Neural progenitor cell (in vitro differentiated cells): ENCODE measurements around the gene PDIA2. TPM values are rescaled to one million over a fixed set of nuclear protein-coding genes. Genes with fewer than 3 reads are reported as not detected.

Experiments
- DNase-seq: peaks from one replicate; pipeline ENCODE4 v3.0.0-alpha.2; 2016; ENCODE audit warnings: low spot score
- H2AFZ ChIP-seq: fragments of 200-600 bp; sonication (generic); replicated peaks from 2 replicates; pipeline ENCODE4 v1.6.1; 2016; ENCODE audit warnings: antibody characterized with exemption
- H3F3A ChIP-seq: fragments of 200-600 bp; sonication (generic); 2 replicates; pipeline ENCODE4 v1.6.1; 2016; ENCODE audit warnings: antibody characterized with exemption, low read depth
- H3K27ac ChIP-seq: fragments of 200-600 bp; sonication (generic); 2 replicates; pipeline ENCODE4 v1.5.1; 2016; ENCODE audit warnings: mild to moderate bottlenecking
- H3K27me3 ChIP-seq: fragments of 200-600 bp; sonication (generic); 2 replicates; pipeline ENCODE4 v1.6.1; 2016; ENCODE audit warnings: mild to moderate bottlenecking, moderate library complexity
- H3K36me3 ChIP-seq: fragments of 200-600 bp; sonication (generic); 2 replicates; pipeline ENCODE4 v1.5.1; 2016
- H3K4me1 ChIP-seq: fragments of 200-600 bp; sonication (generic); 2 replicates; pipeline ENCODE4 v1.6.1; 2016; ENCODE audit warnings: mixed run types
- H3K4me2 ChIP-seq: fragments of 200-600 bp; sonication (generic); 2 replicates; pipeline ENCODE4 v1.6.1; 2016
- H3K4me3 ChIP-seq: fragments of 200-600 bp; sonication (generic); 2 replicates; pipeline ENCODE4 v1.5.1; 2016
- H3K79me2 ChIP-seq: fragments of 200-600 bp; sonication (generic); 2 replicates; pipeline ENCODE4 v1.6.1; 2016; ENCODE audit warnings: low read depth
- H3K9ac ChIP-seq: fragments of 200-600 bp; sonication (generic); 2 replicates; pipeline ENCODE4 v1.6.1; 2016
- H3K9me3 ChIP-seq: fragments of 200-600 bp; sonication (generic); 2 replicates; pipeline ENCODE4 v1.5.1; 2016; ENCODE audit warnings: low read depth
- H4K20me1 ChIP-seq: fragments of 200-600 bp; sonication (generic); 2 replicates; pipeline ENCODE4 v1.6.1; 2016; ENCODE audit warnings: low read depth
- H3K27ac Mint-ChIP-seq: 3 replicates; pipeline ENCODE4 v1.8.0; 2021; ENCODE audit warnings: mixed read lengths
- H3K27me3 Mint-ChIP-seq: 2 replicates; pipeline ENCODE4 v1.8.0; 2022; ENCODE audit warnings: low read depth, mild to moderate bottlenecking, inconsistent platforms, moderate library complexity, mixed read lengths; ENCODE audit not compliant: insufficient read depth
- H3K36me3 Mint-ChIP-seq: 3 replicates; pipeline ENCODE4 v1.8.0; 2021; ENCODE audit warnings: mixed read lengths
- H3K4me1 Mint-ChIP-seq: 3 replicates; pipeline ENCODE4 v1.8.0; 2021; ENCODE audit warnings: mixed read lengths
- H3K4me3 Mint-ChIP-seq: 3 replicates; pipeline ENCODE4 v1.8.0; 2021; ENCODE audit warnings: mild to moderate bottlenecking, moderate library complexity, mixed read lengths
- H3K9me3 Mint-ChIP-seq: 3 replicates; pipeline ENCODE4 v1.8.0; 2020; ENCODE audit warnings: mixed read lengths
- CTCF ChIP-seq: fragments of 200-600 bp; sonication (generic); IDR thresholded peaks from 2 replicates; pipeline ENCODE4 v1.5.1; 2017; ENCODE audit warnings: antibody characterized with exemption, mild to moderate bottlenecking
- EZH2 ChIP-seq: fragments of 200-600 bp; sonication (generic); IDR thresholded peaks from 2 replicates; pipeline ENCODE4 v1.6.1; 2017; ENCODE audit warnings: antibody characterized with exemption, mild to moderate bottlenecking, moderate library complexity
- EZH2phosphoT487 ChIP-seq: fragments of 200-600 bp; sonication (generic); IDR thresholded peaks from 2 replicates; pipeline ENCODE4 v1.6.1; 2017; ENCODE audit warnings: antibody characterized with exemption
- total RNA-seq: library from RNA; depleted of rRNA; stranded (reverse); fragments of >200 nt; gene quantifications from 2 replicates; pipeline ENCODE4 v1.2.3, GENCODE V29; 2015; ENCODE audit warnings: low replicate concordance

Gene PDIA2
- total RNA-seq, 1 donor from 2014 or later = not detected

GRCh38 chr16:275786-276232 is 7.2 kb upstream of the PDIA2 start, which contains the start of gene RGS11:
Gene RGS11, minus strand, starts transcription at chr16:275944. Its CDS starts 33 bp downstream, at chr16:275911.
- DNase-seq = no peak
- Histone ChIP-seq H3K4me3 (peak within 1 kb of the TSS; percentile 53), H3K36me3 (no peaks in the 10 kb centered on the region), H3K9ac (no peak within 1 kb of the TSS), H3K9me3 (no peaks in the 10 kb centered on the region), H3F3A (peaks cover 18% of the 10 kb centered on the region), H3K4me2 (peak within 1 kb of the TSS; percentile 92), H3K27me3 (peaks cover 76% of the 10 kb centered on the region), H3K79me2 (no peaks in the 10 kb centered on the region), H3K4me1 (peaks cover 12% of the 10 kb centered on the region), H3K27ac (no peak within 1 kb of the TSS), H2AFZ (peak within 1 kb of the TSS; percentile 76), H4K20me1 (peaks cover 5% of the 10 kb centered on the region)
- no peaks in the 10 kb centered on the region for H3K36me3 Mint-ChIP-seq
- no peaks in the 10 kb centered on the region for H3K9me3 Mint-ChIP-seq
- peaks cover 3% of the 10 kb centered on the region for H3K4me1 Mint-ChIP-seq
- H3K4me3 Mint-ChIP-seq = peak within 1 kb of the TSS; percentile 80
- peaks cover 26% of the 10 kb centered on the region for H3K27me3 Mint-ChIP-seq
- no peak within 1 kb of the TSS for H3K27ac Mint-ChIP-seq
- TF ChIP-seq EZH2phosphoT487 (no peak), CTCF (no peak), EZH2 (peak; percentile 46)

- H3K79me2 ChIP-seq = no peaks in the 10 kb centered on the region
- Mint-ChIP-seq H3K4me3 (peak overlapping the region; percentile 80), H3K36me3 (no peaks in the 10 kb centered on the region), H3K27ac (no peak overlapping the region), H3K9me3 (no peaks in the 10 kb centered on the region), H3K27me3 (peaks cover 28% of the 10 kb centered on the region), H3K4me1 (peaks cover 3% of the 10 kb centered on the region)
- H3K27me3 ChIP-seq = peaks cover 83% of the 10 kb centered on the region
- H4K20me1 ChIP-seq = peaks cover 5% of the 10 kb centered on the region
- no peaks in the 10 kb centered on the region for H3K36me3 ChIP-seq
- no peak overlapping the region for H3K9ac ChIP-seq
- no peak for DNase-seq
- H3K4me1 ChIP-seq = peaks cover 18% of the 10 kb centered on the region
- TF ChIP-seq EZH2phosphoT487 = no peak
- no peak for TF ChIP-seq CTCF
- no peak overlapping the region for H3K27ac ChIP-seq
- no peak overlapping the region for H3K4me2 ChIP-seq
- H3K4me3 ChIP-seq = no peak overlapping the region
- H3F3A ChIP-seq = peaks cover 18% of the 10 kb centered on the region
- H3K9me3 ChIP-seq = no peaks in the 10 kb centered on the region
- H2AFZ ChIP-seq = no peak overlapping the region
Measured at GRCh38 chr16:276426-277077, 6.4 kb upstream of the PDIA2 start.

GRCh38 chr16:278863-279366 is 4.0 kb upstream of the PDIA2 start:
- no peak for TF ChIP-seq EZH2phosphoT487
- TF ChIP-seq CTCF = no peak
- TF ChIP-seq EZH2 = no peak
- Histone ChIP-seq H3K9me3 (no peaks in the 10 kb centered on the region), H3K27ac (no peak overlapping the region), H3K4me3 (no peak overlapping the region), H3K36me3 (no peaks in the 10 kb centered on the region), H3K27me3 (peaks cover 84% of the 10 kb centered on the region), H3K9ac (no peak overlapping the region), H3F3A (peaks cover 18% of the 10 kb centered on the region), H3K4me2 (no peak overlapping the region), H3K4me1 (peaks cover 18% of the 10 kb centered on the region), H3K79me2 (no peaks in the 10 kb centered on the region), H4K20me1 (peaks cover 11% of the 10 kb centered on the region), H2AFZ (no peak overlapping the region)
- peak; percentile 49 for DNase-seq
- H3K27me3 Mint-ChIP-seq = peaks cover 23% of the 10 kb centered on the region
- no peak overlapping the region for H3K4me3 Mint-ChIP-seq
- H3K9me3 Mint-ChIP-seq = no peaks in the 10 kb centered on the region
- no peak overlapping the region for H3K27ac Mint-ChIP-seq
- H3K36me3 Mint-ChIP-seq = no peaks in the 10 kb centered on the region
- H3K4me1 Mint-ChIP-seq = peaks cover 3% of the 10 kb centered on the region
